NCI-H2227 (cell line): ENCODE measurements around the gene CUL3.

Experiments
- DNase-seq: peaks from one replicate; lab custom pipeline; 2025; ENCODE audit not compliant: unreplicated experiment; lab: John Stamatoyannopoulos, UW

Gene CUL3

GRCh38 chr2:224485081-224486014 lies 99.8 kb downstream of the CUL3 start:
- DNase-seq, result peak; percentile 65

DNA sequence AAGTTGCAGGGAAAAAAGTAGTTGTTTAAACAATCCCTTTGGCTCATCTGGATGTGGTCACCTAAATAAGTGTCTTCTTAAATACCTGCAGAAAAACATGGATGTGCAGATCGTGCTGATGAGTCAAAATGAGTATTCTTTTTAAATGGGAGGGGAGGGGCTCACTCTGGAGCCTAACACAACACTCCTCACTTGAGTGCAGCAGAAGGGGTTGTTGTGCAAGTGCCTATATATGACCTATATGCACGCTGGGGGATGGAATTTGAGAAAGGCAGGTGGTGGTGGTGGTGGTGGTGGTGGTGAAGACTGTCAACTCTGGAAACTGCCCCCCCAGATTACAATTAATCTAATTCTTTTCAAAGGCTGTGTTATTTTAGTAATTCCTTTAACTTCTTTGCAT lies 105.3 kb downstream of the CUL3 start:
- no peak for DNase-seq

DNA sequence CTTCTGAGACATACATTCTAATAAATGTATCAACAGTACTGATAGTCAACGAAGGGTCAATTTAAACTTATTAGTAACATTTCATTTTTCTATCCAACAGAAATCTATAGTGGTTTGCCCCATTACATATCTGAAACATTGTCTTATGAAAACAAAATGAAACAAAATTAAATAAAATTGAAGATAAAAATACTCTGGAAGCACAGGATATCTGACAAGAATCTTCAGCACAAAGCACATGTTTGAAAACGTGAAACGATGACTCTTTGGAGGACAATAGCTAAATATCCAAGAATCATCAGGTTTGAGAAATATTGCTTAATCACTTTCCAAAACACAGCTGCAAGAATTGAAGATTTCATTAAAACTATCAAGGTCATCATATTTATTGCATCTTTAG lies 112.3 kb downstream of the CUL3 start:
- DNase-seq, result no peak

DNA sequence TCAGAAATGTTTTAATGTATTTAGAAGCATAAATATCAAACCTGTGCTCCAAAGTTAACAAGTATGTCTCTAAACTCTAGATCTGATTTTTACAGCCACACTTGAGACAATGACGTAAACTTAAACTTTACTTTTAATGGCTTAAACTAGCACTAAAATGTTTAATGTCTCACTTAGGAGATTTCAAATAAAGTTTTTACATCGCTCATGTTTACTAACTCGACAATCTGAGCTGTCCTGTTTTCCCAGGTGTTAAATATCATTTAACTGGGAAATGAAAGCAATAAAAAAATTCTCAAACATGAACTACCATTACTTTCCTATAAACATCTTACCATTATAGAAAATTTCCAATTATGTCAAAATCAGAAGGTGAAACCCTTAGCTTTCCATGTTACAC lies 113.0 kb downstream of the CUL3 start:
- DNase-seq, result no peak

GRCh38 chr2:224469374-224469964 lies 115.7 kb downstream of the CUL3 start:
- no peak for DNase-seq

GRCh38 chr2:224466304-224466895 lies 118.8 kb downstream of the CUL3 start:
- DNase-seq, result no peak

DNA sequence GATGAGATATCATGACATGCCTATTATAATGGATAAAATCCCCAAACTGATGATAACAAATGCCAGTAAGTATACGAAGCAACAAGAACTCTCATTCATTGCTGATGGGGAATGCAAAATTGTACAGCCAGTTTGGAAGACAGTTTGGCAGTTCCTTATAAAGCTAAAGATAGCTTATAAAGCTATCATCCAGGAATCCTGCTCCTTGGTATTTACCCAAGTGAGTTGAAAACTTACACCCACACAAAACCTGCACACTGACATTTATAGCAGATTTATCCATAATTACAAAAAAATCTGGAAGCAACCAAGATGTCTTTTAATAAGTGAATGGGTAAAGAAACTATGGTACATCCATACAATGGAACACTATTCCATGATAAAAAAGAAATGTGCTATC lies 123.8 kb downstream of the CUL3 start:
- no peak for DNase-seq

GRCh38 chr2:224457408-224458096 lies 127.6 kb downstream of the CUL3 start:
- no peak for DNase-seq

DNA sequence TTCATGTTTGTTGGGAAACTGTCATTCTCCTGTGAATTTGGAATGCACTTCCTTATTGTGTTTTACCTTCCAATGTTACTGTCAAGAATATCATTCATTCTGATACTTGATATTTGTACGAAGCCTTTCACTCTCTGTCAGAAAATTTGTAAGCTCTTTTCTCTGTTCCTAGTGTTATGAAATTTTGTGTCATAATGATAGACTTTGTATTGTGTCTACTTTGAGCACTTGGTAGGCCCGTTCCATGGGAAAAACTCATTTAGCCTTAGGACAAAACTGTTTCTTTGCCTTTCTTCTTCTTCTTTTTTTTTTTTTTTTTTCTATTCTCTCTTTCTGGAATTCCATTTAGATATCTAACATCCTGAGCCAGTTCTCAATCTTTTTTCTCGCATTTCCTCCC lies 131.3 kb downstream of the CUL3 start:
- DNase-seq, result no peak

- no peak for DNase-seq
These were observed 135.7 kb downstream of the CUL3 start for GRCh38 chr2:224449212-224450147.

GRCh38 chr2:224448236-224448635 lies 136.9 kb downstream of the CUL3 start:
- no peak for DNase-seq

- no peak for DNase-seq
These were observed 140.4 kb downstream of the CUL3 start for GRCh38 chr2:224444783-224445182.

DNA sequence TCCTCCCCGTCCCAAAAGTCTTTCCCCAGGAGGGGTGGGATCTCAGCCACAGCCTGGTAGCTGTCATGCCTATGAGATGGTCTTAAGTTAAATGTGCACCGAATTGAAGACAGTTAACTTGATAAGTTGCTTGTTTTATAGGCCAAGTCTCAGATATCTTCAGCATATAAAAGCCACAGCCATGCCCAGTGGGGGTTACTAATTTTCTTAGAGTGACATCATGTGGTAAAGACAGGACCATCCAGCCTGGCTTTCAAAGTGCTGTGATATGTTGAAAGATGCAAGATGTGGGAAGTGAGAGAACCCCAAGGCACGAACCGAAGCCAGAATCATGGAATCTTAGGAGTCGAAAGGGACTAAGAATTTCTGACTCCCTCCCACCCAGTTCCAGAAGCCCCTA lies 141.1 kb downstream of the CUL3 start:
- DNase-seq, result no peak

GRCh38 chr2:224442071-224442967 lies 142.8 kb downstream of the CUL3 start:
- no peak for DNase-seq

- no peak for DNase-seq
These were observed 144.2 kb downstream of the CUL3 start for GRCh38 chr2:224440988-224441387.

DNA sequence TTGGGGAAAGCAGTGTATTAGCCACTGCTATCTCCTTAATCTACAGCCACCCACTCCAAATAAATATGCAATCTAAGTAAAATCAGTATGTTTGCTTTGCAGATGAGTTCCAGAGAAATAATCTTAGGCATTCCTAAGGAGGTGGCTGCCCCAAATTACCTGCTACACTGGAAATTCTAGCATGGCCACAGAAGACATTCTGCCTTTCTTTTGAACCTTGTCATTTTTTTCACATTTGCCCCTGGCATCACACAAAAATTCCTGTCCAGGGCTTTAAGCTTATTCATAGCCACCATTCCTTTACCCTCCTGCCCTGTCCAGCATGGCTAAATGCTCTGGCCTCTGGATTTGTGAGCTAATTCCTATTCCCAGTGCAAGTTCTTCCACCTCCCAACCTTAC lies 146.4 kb downstream of the CUL3 start:
- no peak for DNase-seq

DNA sequence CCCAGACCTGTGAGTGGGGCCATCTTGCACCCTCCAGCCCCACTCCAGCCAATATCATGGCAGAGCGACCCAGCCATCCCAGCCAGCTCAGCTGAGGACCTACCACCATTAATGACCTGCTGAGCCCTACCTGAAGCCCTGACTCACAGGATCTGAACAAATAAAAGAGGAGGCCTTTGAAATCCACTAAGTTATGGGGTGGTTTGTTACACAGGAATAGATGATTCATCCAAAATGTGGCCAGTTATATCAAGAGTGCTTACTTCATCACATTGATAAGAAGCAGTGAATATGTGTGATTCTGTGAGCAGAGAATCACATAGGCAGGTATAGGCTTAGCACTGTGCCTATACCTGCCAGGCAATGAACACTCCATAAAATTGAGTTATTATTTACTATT lies 148.5 kb downstream of the CUL3 start:
- DNase-seq, result no peak

DNA sequence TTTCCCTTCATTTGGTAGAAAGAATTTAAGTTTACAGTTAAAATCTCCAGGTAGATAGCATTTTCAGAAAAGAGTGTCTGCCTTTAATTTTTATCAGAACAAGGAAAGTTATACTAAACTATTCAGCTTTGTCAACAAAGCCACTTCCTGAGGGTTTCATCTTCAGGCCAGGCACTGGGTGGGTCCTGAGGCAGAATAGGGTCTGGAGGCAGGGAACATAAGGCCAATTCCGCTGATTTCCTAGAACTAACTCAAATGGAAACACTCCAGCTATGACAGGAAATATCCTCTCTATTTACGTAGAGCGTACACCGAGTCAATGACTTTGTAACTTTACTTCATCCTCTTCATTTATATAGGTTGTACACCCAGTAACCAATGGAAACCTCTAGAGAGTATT lies 150.5 kb downstream of the CUL3 start:
- DNase-seq, result no peak

DNA sequence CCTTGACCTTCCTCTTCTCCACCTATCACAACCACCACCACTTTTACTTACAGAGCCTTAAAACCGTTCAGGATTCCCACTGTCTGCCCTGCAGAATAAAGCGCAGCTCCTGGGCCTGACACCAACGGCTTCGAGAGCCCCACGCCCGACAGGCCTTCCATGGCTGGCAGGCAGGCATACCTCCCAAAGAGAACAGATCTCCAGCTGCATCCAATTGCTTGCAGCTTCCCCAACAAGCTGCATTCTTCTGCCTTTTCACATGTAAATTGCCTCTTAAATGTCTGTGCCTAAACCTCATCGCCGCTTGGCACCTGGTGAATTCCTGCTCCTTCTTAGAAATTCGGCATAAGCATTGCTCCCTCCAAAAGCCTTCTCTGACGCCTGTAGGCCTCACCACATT lies 151.7 kb downstream of the CUL3 start:
- no peak for DNase-seq
